Adrenal gland (tissue), 5 donors: ENCODE data around the gene HBE1.

Source experiments
- POLR2A ChIP-seq, 2 donors: fragments of 450-650 bp; IDR thresholded peaks; one replicate each; pipeline ENCODE4 v1.6.1; 2017; ENCODE audit warnings: antibody characterized with exemption in 2 of 2, mild to moderate bottlenecking in 2 of 2, moderate library complexity in 1 of 2
- TF ChIP-seq, protein P1 (sequence below), 6 experiments: fragments of 450-650 bp in 4 of 6; fragments of 200-600 bp in 2 of 6; sonication (generic) in 1 of 6; IDR thresholded peaks; 1 replicate in 5 of 6; 2 replicates in 1 of 6; pipeline versions ENCODE4 v1.5.1 to v1.8.0; 2016 to 2021; ENCODE audit warnings: antibody characterized with exemption in 6 of 6, mild to moderate bottlenecking in 2 of 6, moderate library complexity in 1 of 6
- donor health status: DM: no; HTN: no; CAD: no.

DNA sequence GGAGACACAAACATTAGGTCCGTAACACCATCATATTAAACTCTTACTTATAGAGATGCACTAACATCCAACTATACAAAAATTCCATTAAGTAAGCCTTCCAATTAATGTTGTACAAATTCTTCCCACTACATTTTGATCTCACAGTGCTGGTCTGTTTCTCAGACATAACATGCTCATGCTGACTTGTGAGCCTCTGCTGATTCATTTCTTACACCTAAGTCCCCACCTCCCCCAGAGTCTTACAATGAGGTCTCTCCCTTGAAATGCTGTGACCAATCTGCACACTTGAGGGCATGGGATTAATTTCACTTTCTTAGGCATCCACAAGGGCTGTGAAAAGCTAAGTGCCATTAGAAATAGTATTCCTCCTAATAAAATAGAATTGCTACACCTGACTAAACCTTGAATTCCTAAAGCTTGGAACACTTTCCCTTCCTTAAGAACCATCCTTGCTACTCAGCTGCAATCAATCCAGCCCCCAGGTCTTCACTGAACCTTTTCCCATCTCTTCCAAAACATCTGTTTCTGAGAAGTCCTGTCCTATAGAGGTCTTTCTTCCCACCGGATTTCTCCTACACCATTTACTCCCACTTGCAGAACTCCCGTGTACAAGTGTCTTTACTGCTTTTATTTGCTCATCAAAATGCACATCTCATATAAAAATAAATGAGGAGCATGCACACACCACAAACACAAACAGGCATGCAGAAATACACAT lies 22.1 kb downstream of the HBE1 start:
- TF ChIP-seq, protein P1, sequence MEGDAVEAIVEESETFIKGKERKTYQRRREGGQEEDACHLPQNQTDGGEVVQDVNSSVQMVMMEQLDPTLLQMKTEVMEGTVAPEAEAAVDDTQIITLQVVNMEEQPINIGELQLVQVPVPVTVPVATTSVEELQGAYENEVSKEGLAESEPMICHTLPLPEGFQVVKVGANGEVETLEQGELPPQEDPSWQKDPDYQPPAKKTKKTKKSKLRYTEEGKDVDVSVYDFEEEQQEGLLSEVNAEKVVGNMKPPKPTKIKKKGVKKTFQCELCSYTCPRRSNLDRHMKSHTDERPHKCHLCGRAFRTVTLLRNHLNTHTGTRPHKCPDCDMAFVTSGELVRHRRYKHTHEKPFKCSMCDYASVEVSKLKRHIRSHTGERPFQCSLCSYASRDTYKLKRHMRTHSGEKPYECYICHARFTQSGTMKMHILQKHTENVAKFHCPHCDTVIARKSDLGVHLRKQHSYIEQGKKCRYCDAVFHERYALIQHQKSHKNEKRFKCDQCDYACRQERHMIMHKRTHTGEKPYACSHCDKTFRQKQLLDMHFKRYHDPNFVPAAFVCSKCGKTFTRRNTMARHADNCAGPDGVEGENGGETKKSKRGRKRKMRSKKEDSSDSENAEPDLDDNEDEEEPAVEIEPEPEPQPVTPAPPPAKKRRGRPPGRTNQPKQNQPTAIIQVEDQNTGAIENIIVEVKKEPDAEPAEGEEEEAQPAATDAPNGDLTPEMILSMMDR (IDR thresholded peaks at IDR 0.05): no peak
- TF ChIP-seq POLR2A (IDR thresholded peaks at IDR 0.05): no peak
